ENCODE measurements around the gene FNDC3A. TPM values are rescaled to one million over a fixed set of nuclear protein-coding genes. Genes with fewer than 3 reads are reported as not detected.

FNDC3A gene
- total and polyA plus RNA-seq, 4 donors, result 17.6 to 87.6 (median 34.5) TPM

- Histone ChIP-seq H3K4me1 (ENCODE audit: control insufficient read depth in 5 of 5, insufficient read depth in 5 of 5, low read length in 5 of 5) (peaks cover 0 to 20% (median 7%) of the 10 kb centered on the region in 5 donors), H3K9me3 (ENCODE audit: control insufficient read depth in 4 of 4, insufficient read depth in 3 of 4, low read length in 3 of 4) (peaks cover 0 to 7% (median 0%) of the 10 kb centered on the region in 4 donors), H3K4me3 (no peak overlapping the region), H3K27me3 (ENCODE audit: control insufficient read depth in 3 of 3, insufficient read depth in 3 of 3, low read length in 2 of 3) (peaks cover 0 to 55% (median 49%) of the 10 kb centered on the region in 3 donors), H3K27ac (ENCODE audit: low read depth in 1 of 2, low read length in 1 of 2) (no peak overlapping the region), H3K36me3 (ENCODE audit: control insufficient read depth in 4 of 4, insufficient read depth in 4 of 4, low read length in 4 of 4) (no peaks in the 10 kb centered on the region), H3K9ac (ENCODE audit: insufficient read depth in 1 of 2, low read length in 2 of 2) (no peak overlapping the region)
- DNase-seq (no peak), ATAC-seq (ENCODE audit: insufficient read depth, low FRiP score) (no peak)
- WGBS, 2 donors, result 52 to 76% methylated on average over 17 of the region's 17 CpGs
- TF ChIP-seq CTCF (IDR thresholded peaks at IDR 0.05; ENCODE audit: control extremely low read depth, extremely low read depth), result no peak
Measured at GRCh38 chr13:49217962-49218492, 242.3 kb downstream of the FNDC3A start.

- Histone ChIP-seq H3K4me3 (no peak overlapping the region), H3K27ac (ENCODE audit: low read depth in 1 of 2, low read length in 1 of 2) (no peak overlapping the region), H3K36me3 (ENCODE audit: control insufficient read depth in 4 of 4, insufficient read depth in 4 of 4, low read length in 4 of 4) (no peaks in the 10 kb centered on the region), H3K9me3 (ENCODE audit: control insufficient read depth in 4 of 4, insufficient read depth in 3 of 4, low read length in 3 of 4) (peaks cover 0 to 7% (median 0%) of the 10 kb centered on the region in 4 donors), H3K4me1 (ENCODE audit: control insufficient read depth in 5 of 5, insufficient read depth in 5 of 5, low read length in 5 of 5) (peaks cover 0 to 20% (median 7%) of the 10 kb centered on the region in 5 donors), H3K27me3 (ENCODE audit: control insufficient read depth in 3 of 3, insufficient read depth in 3 of 3, low read length in 2 of 3) (peaks cover 0 to 60% (median 55%) of the 10 kb centered on the region in 3 donors), H3K9ac (ENCODE audit: insufficient read depth in 1 of 2, low read length in 2 of 2) (no peak overlapping the region)
- peak in 2 of 3 donors; percentile 7 to 31 for DNase-seq
- WGBS, 2 donors, result 37 to 66% methylated on average over 25 of the region's 25 CpGs
- no peak for ATAC-seq (ENCODE audit: insufficient read depth, low FRiP score)
- no peak for TF ChIP-seq CTCF (IDR thresholded peaks at IDR 0.05; ENCODE audit: control extremely low read depth, extremely low read depth)
Measured at GRCh38 chr13:49218493-49219051, 242.9 kb downstream of the FNDC3A start.

GRCh38 chr13:49219647-49220035 is 243.9 kb downstream of the FNDC3A start:
- WGBS, 2 donors, result 16 to 18% methylated on average over 17 of the region's 17 CpGs
- DNase-seq, result no peak

More at GRCh38 chr13:49219647-49220035, 243.9 kb downstream of the FNDC3A start:
- ATAC-seq (ENCODE audit: insufficient read depth, low FRiP score), result no peak
- Histone ChIP-seq H3K4me3 (peak overlapping the region; percentile 2), H3K27ac (ENCODE audit: low read depth in 1 of 2, low read length in 1 of 2) (no peak overlapping the region), H3K27me3 (ENCODE audit: control insufficient read depth in 3 of 3, insufficient read depth in 3 of 3, low read length in 2 of 3) (peaks cover 0 to 66% (median 57%) of the 10 kb centered on the region in 3 donors), H3K9ac (ENCODE audit: insufficient read depth in 1 of 2, low read length in 2 of 2) (no peak overlapping the region), H3K9me3 (ENCODE audit: control insufficient read depth in 4 of 4, insufficient read depth in 3 of 4, low read length in 3 of 4) (peaks cover 0 to 7% (median 0%) of the 10 kb centered on the region in 4 donors), H3K4me1 (ENCODE audit: control insufficient read depth in 5 of 5, insufficient read depth in 5 of 5, low read length in 5 of 5) (peaks cover 0 to 20% (median 7%) of the 10 kb centered on the region in 5 donors), H3K36me3 (ENCODE audit: control insufficient read depth in 4 of 4, insufficient read depth in 4 of 4, low read length in 4 of 4) (no peaks in the 10 kb centered on the region)
- no peak for TF ChIP-seq CTCF (IDR thresholded peaks at IDR 0.05; ENCODE audit: control extremely low read depth, extremely low read depth)

Data from lung (tissue), 12 donors.